BE2C (cell line): ENCODE results near the gene NEMP2.
A peak's percentile ranks its signal among the peaks of the same experiment; 100 is the strongest.

Experiments
- DNase-seq: peaks from one replicate; pipeline ENCODE4 v3.0.0-alpha.2; 2020
- H3K27me3 ChIP-seq: fragments of 250-450 bp; sonication (Bioruptor Pico); 2 replicates; pipeline ENCODE4 v1.5.1; 2020; ENCODE audit warnings: mild to moderate bottlenecking
- H3K36me3 ChIP-seq: fragments of 250-450 bp; sonication (Bioruptor Pico); 2 replicates; pipeline ENCODE4 v1.5.1; 2020; ENCODE audit warnings: mild to moderate bottlenecking
- H3K4me1 ChIP-seq: fragments of 250-450 bp; sonication (Bioruptor Pico); 2 replicates; pipeline ENCODE4 v1.5.1; 2020
- H3K4me3 ChIP-seq: 2 replicates; pipeline ENCODE4 v1.5.1; 2011; ENCODE audit warnings: low read depth, low read length
- H3K9me3 ChIP-seq: fragments of 250-450 bp; sonication (Bioruptor Pico); 2 replicates; pipeline ENCODE4 v1.5.1; 2020
- CTCF ChIP-seq: IDR thresholded peaks from 2 replicates; pipeline ENCODE4 v1.5.1; 2012; ENCODE audit warnings: mild to moderate bottlenecking, low read depth, low read length

NEMP2 gene

GRCh38 chr2:190488516-190489233, 45.8 kb downstream of the NEMP2 start:
- Histone ChIP-seq H3K9me3 (no peaks in the 10 kb centered on the region), H3K27me3 (no peaks in the 10 kb centered on the region), H3K4me3 (no peak overlapping the region), H3K4me1 (peaks cover 11% of the 10 kb centered on the region), H3K36me3 (peaks cover 12% of the 10 kb centered on the region)
- DNase-seq, result no peak
- TF ChIP-seq CTCF, result no peak

- no peak for TF ChIP-seq CTCF
- no peaks in the 10 kb centered on the region for H3K9me3 ChIP-seq
- DNase-seq, result peak; percentile 26
Observed at GRCh38 chr2:190486037-190486623, 48.4 kb downstream of the NEMP2 start.

GRCh38 chr2:190482451-190482850, 52.1 kb downstream of the NEMP2 start:
- no peak for TF ChIP-seq CTCF
- H3K27me3 ChIP-seq, result no peaks in the 10 kb centered on the region
- no peak for DNase-seq
- peaks cover 11% of the 10 kb centered on the region for H3K4me1 ChIP-seq
- no peaks in the 10 kb centered on the region for H3K9me3 ChIP-seq
- no peaks in the 10 kb centered on the region for H3K36me3 ChIP-seq
- no peak overlapping the region for H3K4me3 ChIP-seq

More at GRCh38 chr2:190486037-190486623, 48.4 kb downstream of the NEMP2 start:
- no peak overlapping the region for H3K4me3 ChIP-seq
- H3K4me1 ChIP-seq, result peaks cover 11% of the 10 kb centered on the region
- no peaks in the 10 kb centered on the region for H3K27me3 ChIP-seq
- H3K36me3 ChIP-seq, result peaks cover 6% of the 10 kb centered on the region

DNA sequence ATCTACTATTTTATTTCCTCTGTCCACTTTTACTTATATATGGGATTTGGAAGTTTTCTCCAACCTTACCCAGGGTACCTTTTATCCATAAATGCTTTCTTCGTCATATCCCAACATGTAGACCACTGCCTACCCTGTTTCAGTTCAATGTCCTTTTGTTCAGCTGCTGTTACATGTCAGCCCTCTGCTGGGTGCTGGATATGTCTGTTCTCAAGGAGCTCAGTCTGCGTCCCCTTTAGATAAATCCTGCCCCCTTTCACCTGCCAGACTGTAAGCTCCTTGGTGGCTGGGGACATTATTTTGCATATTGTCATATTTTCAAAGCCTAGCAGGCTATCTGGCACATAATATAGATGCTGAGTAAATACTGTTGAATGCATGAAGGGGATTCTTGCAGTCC, 53.2 kb downstream of the NEMP2 start:
- Histone ChIP-seq H3K27me3 (no peaks in the 10 kb centered on the region), H3K36me3 (no peaks in the 10 kb centered on the region), H3K4me1 (peaks cover 10% of the 10 kb centered on the region), H3K9me3 (no peaks in the 10 kb centered on the region), H3K4me3 (no peak overlapping the region)
- no peak for DNase-seq
- no peak for TF ChIP-seq CTCF

- no peak for DNase-seq
Observed at GRCh38 chr2:190478572-190479195, 55.8 kb downstream of the NEMP2 start.

More at GRCh38 chr2:190478572-190479195, 55.8 kb downstream of the NEMP2 start:
- no peaks in the 10 kb centered on the region; the same call in 1 of the 2 replicates for H3K4me1 ChIP-seq
- no peaks in the 10 kb centered on the region for H3K27me3 ChIP-seq
- TF ChIP-seq CTCF, result no peak
- no peaks in the 10 kb centered on the region for H3K36me3 ChIP-seq
- H3K9me3 ChIP-seq, result no peaks in the 10 kb centered on the region
- H3K4me3 ChIP-seq, result no peak overlapping the region
